ENCODE data around the gene AGO3.

GRCh38 chr1:36062315-36062714 lies 131.4 kb downstream of the AGO3 start:
- TF ChIP-seq POLR2A (IDR thresholded peaks at IDR 0.05; ENCODE audit: extremely low read depth, insufficient read length) (no peak), CTCF (IDR thresholded peaks at IDR 0.05; ENCODE audit: low read depth, low read length) (no peak), MYC (IDR thresholded peaks at IDR 0.05; ENCODE audit: low read depth, low read length) (no peak), MAX (IDR thresholded peaks at IDR 0.05; ENCODE audit: low read depth, low read length) (no peak)
